HG03442 (cell line): ENCODE results near the gene HIVEP3.
A peak's percentile ranks its signal among the peaks of the same experiment; 100 is the strongest.

Experiments used
- ATAC-seq: cut with Tn5 transposase; IDR thresholded peaks from one replicate; pipeline ENCODE4 v1.9.1; 2021; ENCODE audit warnings: mild to moderate bottlenecking, moderate library complexity; ENCODE audit not compliant: unreplicated experiment

The HIVEP3 gene

DNA sequence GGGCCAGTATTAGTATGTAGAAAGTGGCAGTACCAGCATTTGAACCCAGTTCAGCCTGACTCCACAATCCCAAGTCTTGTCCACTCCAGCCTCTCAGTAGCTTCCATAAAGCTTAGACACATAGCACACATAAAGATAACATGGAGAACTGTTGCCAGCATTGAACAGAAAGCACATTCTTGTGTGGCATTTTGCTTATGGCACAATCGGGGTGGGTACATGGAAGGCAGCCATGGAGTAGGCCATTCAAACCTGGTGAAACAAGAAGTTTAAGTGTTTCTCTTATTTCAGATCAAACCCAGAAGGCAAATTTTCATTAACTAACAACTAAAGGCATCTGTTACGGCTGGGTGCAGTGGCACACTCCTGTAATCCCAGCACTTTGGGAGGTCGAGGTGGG, 102.7 kb downstream of the HIVEP3 start:
- ATAC-seq: no peak

DNA sequence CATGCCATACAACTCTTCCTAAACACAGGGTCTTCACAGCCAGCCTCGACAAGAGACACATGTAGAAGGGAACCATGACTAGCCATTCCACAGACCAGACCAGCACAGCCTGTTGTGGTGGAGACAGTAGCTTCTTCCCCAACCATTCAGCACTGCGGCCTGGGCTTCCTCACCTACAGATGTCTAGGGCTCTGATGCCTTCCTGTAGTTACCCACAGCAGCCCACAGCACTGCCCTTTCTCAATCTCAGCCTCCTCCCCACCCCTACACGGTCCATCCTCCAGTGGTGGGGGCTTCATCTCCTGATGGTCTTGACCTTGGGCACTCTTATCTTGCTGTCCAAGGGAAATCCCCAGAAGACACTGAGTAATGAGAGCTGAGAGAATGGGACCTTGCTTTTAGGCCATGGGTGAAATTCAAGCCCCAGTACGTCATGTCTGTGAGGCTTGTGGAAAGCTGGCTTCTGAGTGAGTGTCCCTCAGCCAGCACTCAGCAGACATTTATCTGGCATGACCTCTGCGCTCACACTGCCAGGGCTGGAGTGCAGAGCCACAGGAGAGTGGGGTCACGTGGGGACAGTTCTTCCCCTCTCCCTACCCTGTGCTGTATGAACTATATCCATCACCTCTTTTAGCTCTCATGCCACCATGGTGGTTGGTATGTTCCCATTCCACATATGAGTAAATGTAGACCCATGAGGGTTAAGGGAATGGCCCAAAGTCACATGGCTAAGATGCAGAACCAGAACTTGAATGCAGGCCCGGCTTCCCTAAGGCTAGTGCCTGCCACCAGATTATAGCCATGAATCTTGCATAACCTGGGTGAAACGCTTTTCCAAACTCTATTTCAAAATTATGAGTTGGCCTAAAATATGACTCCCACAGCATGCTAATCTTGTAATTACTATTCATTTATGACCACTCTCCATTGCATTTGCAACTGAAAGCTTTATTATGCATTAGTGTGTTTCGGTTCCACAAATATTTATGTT, 104.7 kb downstream of the HIVEP3 start:
- no peak for ATAC-seq

DNA sequence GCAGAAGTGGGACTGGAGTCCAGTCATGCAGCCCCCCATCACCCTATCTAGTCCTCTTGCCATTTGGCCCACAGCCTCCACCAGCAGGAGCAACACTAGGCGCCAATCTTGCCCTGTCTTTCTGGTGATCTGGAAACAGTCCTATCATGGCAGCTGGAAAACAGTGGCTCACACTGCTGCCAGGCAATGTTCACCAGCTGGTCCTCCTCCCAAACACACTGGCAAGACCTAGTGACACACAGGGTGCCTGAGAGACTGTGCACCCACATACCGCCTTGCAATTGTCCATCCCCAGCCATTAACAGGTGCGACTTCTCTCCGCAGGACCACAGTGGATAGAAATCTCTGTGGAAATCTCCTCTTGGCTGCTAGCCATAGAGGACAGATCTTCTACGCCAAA, 105.5 kb downstream of the HIVEP3 start:
- no peak for ATAC-seq

DNA sequence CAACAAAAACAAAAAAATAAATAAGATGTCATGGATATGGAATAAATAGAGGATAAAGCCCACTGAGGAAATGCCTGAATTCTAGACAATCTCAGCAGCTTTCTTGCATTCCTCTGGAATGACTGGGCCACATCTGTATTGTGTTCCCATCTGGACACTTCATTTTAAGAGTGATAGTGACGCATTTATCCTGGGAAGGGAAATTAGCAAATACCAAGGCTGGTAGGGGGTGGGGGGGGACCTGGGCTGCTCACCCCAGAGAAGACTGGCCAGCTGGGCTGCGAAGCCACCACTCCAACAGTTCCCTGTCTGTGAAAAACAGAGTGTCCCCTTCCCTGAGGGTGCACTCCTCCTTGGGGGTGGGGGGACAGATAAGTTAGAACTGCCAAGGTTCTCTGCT, 106.3 kb downstream of the HIVEP3 start:
- no peak for ATAC-seq

DNA sequence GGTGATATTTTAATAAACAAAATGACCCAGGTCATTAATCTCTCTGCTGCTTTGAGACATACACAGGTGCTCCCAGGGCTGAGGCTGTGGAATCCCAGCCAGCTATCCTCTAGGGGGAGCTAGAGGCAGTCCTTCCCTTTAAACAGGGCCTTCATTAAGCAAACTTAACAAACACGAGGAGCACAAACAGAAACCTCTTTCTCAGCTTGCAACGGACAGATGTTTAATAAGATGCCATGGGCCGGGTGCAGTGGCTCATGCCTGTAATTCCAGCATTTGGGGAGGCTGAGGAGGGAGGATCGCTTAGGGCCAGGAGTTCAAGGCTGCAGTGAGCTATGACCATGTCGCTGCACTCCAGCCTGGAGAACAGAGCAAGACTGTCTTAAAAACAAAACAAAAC, 106.7 kb downstream of the HIVEP3 start:
- no peak for ATAC-seq

DNA sequence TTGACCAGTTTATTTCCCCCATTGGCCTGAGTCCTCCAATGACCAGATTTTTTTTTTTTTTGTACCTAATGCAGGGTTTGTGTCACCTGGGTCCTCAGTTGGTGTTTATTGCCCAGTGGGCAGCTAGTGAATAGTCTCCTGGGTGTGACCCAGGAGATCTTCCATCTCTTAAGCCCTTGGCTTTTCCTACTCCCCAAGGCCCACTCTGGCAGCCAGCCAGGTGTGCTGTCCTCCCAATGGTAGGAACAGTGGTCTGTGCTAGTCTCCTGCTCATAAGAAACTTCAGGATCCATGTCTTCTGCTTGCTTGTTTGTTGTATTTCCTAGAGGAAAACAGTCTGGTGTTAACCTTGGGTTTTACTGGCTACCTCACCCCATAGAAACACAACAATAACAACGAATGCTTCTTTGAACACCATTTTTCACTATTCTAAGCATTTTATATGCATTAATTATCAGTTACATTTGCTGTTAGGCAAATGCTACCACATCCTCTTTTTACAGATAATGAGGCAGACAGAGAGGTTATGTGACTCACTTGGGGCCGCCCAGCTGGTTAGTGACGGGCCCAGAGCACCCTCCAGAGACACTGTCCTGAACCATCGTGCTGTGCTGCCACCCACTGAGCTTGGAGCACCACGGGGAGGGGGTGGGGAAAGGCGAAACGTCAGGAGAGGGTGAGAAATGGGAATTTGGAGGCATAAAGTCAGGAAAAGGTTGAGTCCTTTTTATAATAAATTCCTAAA, 107.5 kb downstream of the HIVEP3 start:
- ATAC-seq: no peak

DNA sequence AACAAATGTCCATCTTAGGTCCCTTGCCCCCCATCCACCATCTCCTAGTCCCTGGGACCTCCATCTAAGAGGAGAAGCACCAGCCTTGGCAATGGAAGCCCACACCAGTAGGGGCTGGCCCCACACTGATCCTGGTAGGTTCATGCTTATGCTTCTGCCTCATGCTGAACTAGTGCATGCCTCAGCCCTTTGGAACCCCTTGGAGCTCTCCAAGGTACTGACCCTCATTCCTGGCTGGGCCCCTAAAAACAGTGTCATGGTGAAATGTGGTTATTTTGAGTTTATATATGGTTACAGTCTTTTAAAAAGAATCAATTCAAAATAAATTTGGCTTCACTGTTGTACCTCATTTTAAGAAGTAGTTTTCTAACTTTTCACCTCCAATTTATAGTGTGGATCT, 108.3 kb downstream of the HIVEP3 start:
- ATAC-seq: no peak

DNA sequence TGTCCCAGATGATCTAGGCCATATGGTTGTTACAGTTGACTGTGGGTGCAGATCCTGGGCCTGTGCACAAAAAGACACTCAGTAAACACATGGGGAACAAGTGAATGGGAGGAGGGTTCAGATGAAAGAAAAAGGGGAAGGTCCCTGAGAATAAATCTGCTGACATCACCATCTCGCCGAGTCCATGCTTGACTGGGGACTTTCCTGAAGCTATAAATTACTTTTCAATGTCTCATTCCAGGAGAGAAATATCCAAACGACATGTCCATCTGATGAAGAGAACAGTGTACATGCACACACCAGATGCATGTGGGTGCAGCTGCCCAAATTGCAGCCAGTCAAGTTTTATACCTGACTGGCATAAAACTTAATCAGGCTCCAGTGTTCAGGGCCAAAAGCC, 109.0 kb downstream of the HIVEP3 start:
- ATAC-seq: no peak

DNA sequence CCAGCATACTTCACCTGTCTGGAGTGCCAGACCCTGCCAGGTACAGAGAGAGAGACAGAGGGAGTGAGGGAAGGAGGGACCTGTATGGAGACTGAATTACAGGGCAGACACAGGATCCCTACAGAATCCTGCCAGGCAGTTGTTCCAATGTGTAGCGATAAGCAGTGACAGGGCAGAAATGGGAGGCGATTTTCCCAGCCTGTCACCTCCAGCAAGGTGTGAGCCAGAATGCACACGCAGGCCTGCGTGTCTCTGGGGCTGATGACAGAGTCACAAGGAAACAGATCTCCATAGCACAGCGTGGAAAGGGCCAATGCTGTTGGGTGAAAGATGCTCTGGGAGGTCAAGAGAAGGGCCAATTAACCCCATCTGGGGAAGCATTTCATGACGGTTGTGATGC, 111.3 kb downstream of the HIVEP3 start:
- no peak for ATAC-seq

DNA sequence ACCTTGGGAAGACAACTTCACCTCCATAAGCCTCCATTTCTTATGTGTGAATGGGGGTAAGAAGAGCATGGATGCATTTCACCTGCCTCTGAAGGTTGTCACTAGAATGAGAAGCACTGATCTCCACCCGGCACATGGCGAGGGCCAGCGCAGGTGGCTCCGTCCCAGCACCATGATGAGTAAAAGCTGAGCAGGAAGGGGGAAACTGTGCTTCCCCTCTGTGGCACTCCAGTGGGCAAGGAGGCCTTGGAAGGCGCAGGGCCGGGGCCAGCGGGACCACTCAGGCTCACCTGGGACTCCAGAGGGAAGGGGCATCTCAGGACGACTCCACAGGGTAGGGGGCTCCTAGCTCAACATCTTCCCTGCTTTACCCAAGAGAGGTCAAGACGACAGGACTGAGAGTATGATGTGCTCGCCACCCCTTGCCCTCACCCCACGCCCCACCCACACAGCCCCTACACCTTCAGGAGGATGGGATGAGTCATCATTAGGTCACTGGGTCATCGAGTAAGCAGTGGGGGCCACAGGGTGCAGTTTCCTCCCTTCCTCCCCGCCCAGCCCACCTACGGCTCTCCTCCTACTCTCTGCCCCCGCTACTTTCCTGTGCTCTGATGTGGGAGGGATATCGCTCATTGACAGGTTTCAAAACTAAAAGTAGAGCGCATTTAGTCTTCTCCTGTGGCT, 112.1 kb downstream of the HIVEP3 start:
- peak; percentile 46 for ATAC-seq

DNA sequence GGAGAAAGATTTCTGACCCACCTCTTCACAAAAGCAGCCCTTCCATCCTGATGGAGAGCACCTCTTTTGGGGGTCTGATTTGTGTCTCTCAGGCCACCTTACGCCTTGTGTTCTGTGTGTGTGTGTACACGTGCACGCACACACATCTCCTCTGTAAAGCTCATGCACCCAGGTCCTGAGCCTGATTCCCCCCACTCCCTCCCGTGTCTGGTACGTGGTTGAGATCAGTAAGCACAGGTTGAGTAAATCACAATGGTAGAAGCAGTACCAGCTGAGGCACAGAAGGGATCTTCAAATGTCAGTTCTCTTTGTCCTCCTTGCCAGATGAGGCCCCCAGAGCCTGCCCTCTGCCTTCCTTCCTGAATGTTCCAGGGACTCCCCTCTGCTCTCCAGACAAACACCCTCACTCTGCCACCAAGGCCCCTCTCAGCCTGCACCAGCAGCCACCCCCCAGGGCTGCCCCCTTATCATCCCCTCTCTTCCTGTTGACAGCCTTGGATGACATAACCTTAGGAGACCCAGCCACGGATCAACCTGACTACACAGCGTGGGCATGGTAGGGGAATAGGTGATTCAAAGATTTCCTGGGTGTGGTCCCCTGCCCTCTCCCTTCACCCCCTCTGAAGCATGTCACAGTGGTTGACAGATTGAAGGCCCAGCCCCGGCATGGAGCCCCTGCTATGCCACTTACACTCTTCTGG, 112.8 kb downstream of the HIVEP3 start:
- no peak for ATAC-seq

DNA sequence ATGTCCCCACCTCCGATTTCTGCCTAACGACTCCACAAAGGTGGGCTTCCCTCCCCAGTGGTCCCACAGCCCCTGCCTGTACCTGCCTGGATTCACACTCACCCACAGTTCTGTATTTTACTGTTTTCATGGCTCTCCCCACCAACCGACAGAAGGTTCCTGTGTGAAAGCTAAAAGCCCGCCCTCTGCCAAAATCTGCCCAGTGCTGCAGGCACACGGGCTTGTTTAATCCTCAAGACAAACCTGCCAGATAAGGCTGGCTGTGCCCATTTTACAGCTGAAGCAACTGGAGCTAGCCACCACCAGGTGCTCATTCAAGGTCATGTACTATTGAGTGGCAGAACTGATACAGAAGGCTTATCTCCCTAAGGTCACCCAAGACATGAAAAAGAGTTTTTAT, 114.5 kb downstream of the HIVEP3 start:
- no peak for ATAC-seq

DNA sequence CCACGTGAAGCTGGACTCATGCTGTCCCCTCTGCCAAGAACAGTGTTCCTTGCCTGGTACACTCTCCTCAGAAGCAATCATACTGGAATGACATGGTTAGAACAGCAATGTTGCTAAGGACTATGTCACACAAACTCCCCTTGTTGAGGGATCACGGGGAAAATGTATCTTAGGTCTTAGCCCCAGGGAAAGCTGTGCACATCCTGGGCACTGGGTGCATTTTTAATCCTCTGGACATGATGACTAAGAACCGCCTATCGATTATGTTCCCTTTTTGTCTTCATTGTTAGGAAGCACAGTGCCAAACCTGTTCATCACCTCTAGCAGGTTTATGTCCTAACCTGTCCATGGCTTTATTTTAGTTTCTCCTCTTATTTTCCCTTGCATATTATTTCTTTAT, 115.1 kb downstream of the HIVEP3 start:
- no peak for ATAC-seq

DNA sequence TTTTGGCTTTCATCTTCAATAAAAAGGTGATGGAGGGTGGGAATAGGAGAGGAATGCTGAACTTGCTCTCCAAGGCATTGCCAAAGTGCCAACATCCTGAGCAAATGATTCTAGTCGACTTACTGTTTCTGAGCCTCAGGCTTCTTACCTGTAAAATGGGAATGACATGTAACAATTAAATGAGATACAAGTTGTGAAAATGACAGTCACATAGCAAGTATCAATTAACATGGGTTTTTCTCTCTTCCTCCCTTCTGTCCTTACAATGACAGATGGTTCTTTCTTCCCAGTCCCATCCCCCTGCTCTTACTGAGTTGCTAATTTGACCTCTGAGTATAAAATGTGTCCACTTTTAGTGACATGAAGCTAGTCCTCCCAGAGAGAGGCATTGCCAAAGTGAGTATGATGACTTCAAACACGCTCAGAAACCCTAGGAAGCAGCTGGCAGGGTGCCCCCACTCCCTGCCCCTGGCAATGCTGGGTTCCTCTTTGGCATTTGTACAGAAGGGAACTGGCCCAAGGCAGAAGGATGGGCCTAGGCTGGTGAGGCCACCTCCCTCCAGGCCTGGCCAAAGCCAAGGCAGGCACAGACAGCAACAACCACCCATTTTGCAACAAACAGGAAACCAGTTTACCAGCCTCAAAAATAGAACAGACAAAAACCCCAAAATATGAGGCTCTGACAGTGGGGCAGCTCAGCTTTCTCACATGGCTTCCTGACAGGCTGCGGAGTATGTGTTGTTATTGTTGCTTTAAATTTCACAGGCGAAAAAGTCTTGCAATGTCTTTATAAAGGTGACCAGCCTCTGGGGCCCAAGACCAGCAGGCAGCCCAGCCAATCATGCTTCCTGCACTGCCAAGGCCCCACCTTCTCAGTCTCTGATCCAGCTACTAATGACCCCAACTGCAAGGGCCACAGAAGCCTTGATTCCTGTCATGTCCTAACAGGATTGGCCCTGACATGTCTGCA, 115.9 kb downstream of the HIVEP3 start:
- ATAC-seq: peak; percentile 29

DNA sequence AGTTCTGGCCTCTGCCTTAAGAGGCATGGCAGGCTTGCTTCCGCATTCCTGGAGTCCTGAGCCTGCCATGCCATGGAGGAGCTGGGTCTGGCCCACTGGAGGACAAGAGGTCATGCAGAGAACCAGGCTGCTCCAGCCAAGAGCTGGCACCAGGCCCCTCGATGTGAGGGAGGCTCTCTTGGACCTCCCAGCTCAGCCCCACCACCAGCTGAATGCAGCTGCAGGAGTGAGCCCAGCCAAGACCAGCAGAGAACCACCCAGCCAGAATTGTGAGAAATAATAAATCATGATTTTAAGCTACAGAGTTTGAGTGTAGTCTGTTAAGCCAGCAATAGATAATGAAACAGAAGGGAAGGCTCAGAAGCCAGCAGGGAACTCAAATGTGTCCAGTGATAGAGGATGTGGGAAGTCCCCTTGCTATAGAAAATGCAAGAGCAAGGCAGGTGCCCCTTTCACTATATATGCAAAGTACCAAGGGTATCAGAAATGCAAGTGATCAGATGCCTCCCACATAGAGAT, 118.4 kb downstream of the HIVEP3 start:
- ATAC-seq: no peak

DNA sequence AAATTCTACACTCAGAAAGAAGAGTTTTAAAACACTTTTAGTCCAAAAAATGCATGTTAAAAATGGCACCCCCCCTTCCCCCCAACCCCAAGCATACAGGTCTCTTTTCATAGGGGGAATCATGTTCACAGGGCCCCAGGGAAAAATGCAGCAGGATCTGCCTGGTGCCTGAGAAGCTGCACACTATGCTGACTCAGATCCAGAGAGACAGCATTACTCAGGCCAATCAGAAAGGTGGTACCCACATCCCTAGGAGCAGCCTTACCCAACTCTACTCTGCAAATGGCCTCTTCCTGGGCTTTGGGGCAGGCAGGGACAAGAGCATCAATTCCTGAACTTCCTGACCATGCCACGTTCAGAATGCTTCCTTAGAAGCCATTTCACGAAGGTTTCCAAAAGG, 119.0 kb downstream of the HIVEP3 start:
- no peak for ATAC-seq

DNA sequence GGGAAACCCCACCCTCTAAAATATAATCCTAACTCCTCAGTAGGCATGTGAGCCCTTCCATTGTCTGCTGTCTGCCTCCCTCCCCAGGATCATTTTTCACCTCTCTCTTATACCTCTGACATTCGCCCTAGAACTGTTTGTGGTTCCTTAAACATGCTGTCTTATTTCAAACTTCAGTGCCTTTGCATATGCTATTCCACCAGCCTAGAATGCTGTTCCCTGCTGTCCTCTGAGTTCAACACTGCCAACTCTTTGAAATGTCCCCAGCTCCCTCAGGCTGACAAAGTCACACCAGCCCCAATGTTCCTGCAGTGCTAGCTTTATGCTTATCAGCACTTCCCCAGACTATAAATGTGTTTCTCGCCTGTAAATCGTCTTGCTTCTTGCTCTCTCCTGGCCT, 119.5 kb downstream of the HIVEP3 start:
- no peak for ATAC-seq

DNA sequence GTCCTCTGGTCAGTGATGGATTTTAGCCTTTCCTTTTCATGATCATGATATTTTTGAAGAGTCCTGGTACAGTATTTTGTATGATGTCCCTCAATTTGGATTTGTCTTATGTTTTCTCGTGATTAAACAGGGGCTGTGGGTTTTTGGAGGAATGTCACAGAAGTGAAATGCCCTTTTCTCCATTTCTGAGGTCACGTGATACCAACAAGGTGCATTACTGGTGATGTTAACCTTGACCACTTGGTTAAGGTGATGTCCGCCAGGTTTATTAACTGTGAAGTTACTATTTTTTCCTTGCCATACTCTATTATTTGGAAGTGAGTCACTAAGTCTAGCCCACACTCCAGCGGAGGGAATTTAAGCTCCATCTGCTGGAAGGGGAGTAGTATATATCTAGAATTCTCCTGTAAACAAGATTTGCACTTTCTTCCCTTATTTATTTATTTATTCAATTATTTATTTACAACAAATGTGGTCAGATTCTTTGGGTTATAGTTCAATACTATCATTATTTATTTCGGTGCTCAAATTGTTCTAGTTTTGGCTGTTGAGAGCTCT, 123.4 kb downstream of the HIVEP3 start:
- ATAC-seq: no peak

DNA sequence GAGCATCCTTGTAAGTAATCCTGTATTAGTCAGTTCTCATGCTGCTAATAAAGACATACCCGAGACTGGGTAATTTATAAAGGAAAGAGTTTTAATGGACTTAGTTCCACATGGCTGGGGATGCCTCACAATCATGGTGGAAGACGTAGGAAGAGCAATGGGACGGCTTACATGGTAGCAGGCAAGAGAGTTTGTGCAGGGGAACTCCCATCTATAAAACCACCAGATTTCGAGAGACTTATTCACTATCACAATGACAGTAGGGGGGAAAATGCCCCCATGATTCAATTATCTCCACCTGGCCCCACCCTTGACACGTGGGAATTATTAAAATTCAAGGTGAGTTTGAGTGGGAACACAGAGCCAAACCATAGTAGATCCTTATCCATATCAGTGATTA, 124.7 kb downstream of the HIVEP3 start:
- ATAC-seq: no peak
